CD14-positive monocyte (primary cell): Measurements from ENCODE around the gene MEX3B. TPM values are rescaled to one million over a fixed set of nuclear protein-coding genes. Genes with fewer than 3 reads are reported as not detected.

Source experiments
- DNase-seq, 3 donors: peaks; one replicate each; pipeline ENCODE4 v3.0.0-alpha.2; 2011 to 2022
- H2AFZ ChIP-seq: 2 replicates; pipeline ENCODE4 v1.6.0; 2012; ENCODE audit warnings: mild to moderate bottlenecking, low read depth, low read length, inconsistent platforms; ENCODE audit not compliant: insufficient read depth, poor library complexity, severe bottlenecking
- H3K27ac ChIP-seq, 2 donors: 1 replicate in 1 of 2; 2 replicates in 1 of 2; pipeline ENCODE4 v1.5.1; 2012 to 2013; ENCODE audit warnings: low read length in 2 of 2, control low read depth in 1 of 2, inconsistent platforms in 1 of 2, low read depth in 1 of 2, mild to moderate bottlenecking in 1 of 2
- H3K27me3 ChIP-seq, 2 donors: one replicate each; pipeline versions ENCODE4 v1.6.0 to v1.6.1; 2011 to 2013; ENCODE audit warnings: low read length in 2 of 2; ENCODE audit not compliant: control insufficient read depth in 2 of 2, insufficient read depth in 2 of 2
- H3K36me3 ChIP-seq, 2 donors: replicated peaks in 1 of 2; 1 replicate in 1 of 2; 2 replicates in 1 of 2; pipeline versions ENCODE4 v1.5.1 to v1.6.1; 2012 to 2013; ENCODE audit warnings: low read length in 2 of 2, control low read depth in 1 of 2, inconsistent platforms in 1 of 2, mild to moderate bottlenecking in 1 of 2; ENCODE audit not compliant: insufficient read depth in 2 of 2, control insufficient read depth in 1 of 2
- H3K4me1 ChIP-seq, 2 donors: 1 replicate in 1 of 2; 2 replicates in 1 of 2; pipeline versions ENCODE4 v1.5.1 to v1.6.1; 2012 to 2013; ENCODE audit warnings: low read length in 2 of 2, control low read depth in 1 of 2, inconsistent platforms in 1 of 2, mild to moderate bottlenecking in 1 of 2, moderate library complexity in 1 of 2; ENCODE audit not compliant: insufficient read depth in 2 of 2, control insufficient read depth in 1 of 2
- H3K4me2 ChIP-seq: replicated peaks from 2 replicates; pipeline ENCODE3; 2012; ENCODE audit warnings: low read length, moderate library complexity, mild to moderate bottlenecking; ENCODE audit not compliant: poor library complexity, severe bottlenecking; ENCODE audit errors: extremely low read depth
- H3K4me3 ChIP-seq, 3 experiments: fragments of 200-600 bp in 1 of 3; sonication (generic) in 1 of 3; replicated peaks in 1 of 3; 1 replicate in 2 of 3; 2 replicates in 1 of 3; pipeline ENCODE4 v1.5.1; 2011 to 2013; ENCODE audit warnings: low read length in 3 of 3, mild to moderate bottlenecking in 3 of 3, control low read depth in 2 of 3, low read depth in 2 of 3, inconsistent platforms in 1 of 3, moderate library complexity in 1 of 3
- H3K79me2 ChIP-seq: 2 replicates; pipeline ENCODE4 v1.6.0; 2012; ENCODE audit warnings: mild to moderate bottlenecking, control low read depth, inconsistent platforms, low read length, moderate library complexity; ENCODE audit not compliant: insufficient read depth
- H3K9ac ChIP-seq: 2 replicates; pipeline ENCODE4 v1.6.0; 2017; ENCODE audit warnings: low read length, mild to moderate bottlenecking; ENCODE audit not compliant: insufficient read depth, poor library complexity, severe bottlenecking
- H3K9me3 ChIP-seq, 2 donors: replicated peaks in 1 of 2; 1 replicate in 1 of 2; 2 replicates in 1 of 2; pipeline versions ENCODE4 v1.5.1 to v1.6.1; 2012 to 2013; ENCODE audit warnings: low read length in 2 of 2, control low read depth in 1 of 2; ENCODE audit not compliant: control insufficient read depth in 1 of 2, insufficient read depth in 1 of 2
- H4K20me1 ChIP-seq: 2 replicates; pipeline ENCODE4 v1.6.0; 2012; ENCODE audit warnings: mild to moderate bottlenecking, low read length, control low read depth, moderate library complexity; ENCODE audit not compliant: insufficient read depth
- H3K27ac Mint-ChIP-seq, 7 donors: one replicate each; pipeline ENCODE4 v1.8.0; 2020; ENCODE audit warnings: mild to moderate bottlenecking in 7 of 7, mixed read lengths in 7 of 7, moderate library complexity in 6 of 7, inconsistent platforms in 2 of 7
- H3K27me3 Mint-ChIP-seq, 3 donors: one replicate each; pipeline ENCODE4 v1.8.0; 2021 to 2022; ENCODE audit warnings: low read depth in 3 of 3, mild to moderate bottlenecking in 3 of 3, mixed read lengths in 3 of 3, moderate library complexity in 3 of 3, inconsistent platforms in 1 of 3
- H3K36me3 Mint-ChIP-seq, 2 donors: one replicate each; pipeline ENCODE4 v1.8.0; 2020; ENCODE audit warnings: mixed read lengths in 2 of 2, inconsistent platforms in 1 of 2, mild to moderate bottlenecking in 1 of 2
- H3K4me1 Mint-ChIP-seq: one replicate; pipeline ENCODE4 v1.8.0; 2020; ENCODE audit warnings: mild to moderate bottlenecking, mixed read lengths
- H3K4me3 Mint-ChIP-seq, 2 donors: one replicate each; pipeline ENCODE4 v1.8.0; 2020; ENCODE audit warnings: mild to moderate bottlenecking in 2 of 2, mixed read lengths in 2 of 2, moderate library complexity in 1 of 2
- H3K9me3 Mint-ChIP-seq, 7 donors: one replicate each; pipeline ENCODE4 v1.8.0; 2020 to 2022; ENCODE audit warnings: mixed read lengths in 7 of 7, mild to moderate bottlenecking in 6 of 7, moderate library complexity in 6 of 7, inconsistent platforms in 2 of 7
- CTCF ChIP-seq: fragments of 200-600 bp; IDR thresholded peaks from one replicate; pipeline ENCODE4 v1.8.0; 2022; ENCODE audit warnings: antibody characterized with exemption, mild to moderate bottlenecking
- WGBS: methylation state at CpG from one replicate; pipeline ENCODE4 v1.1.5; 2013; ENCODE audit warnings: missing lambda C conversion rate; ENCODE audit not compliant: insufficient coverage; 5-methylcytosine and 5-hydroxymethylcytosine counted together
- intact Hi-C, 2 donors: fragments of 100-400 bp; cut with micrococcal nuclease; formaldehyde crosslinking; loops; one replicate each; pipeline versions ENCODE4 v1.15.0 to v1.15.1; 2023
- polyA minus RNA-seq: library from RNA; depleted of rRNA, polyadenylated mRNA; stranded (reverse); fragments of >200 nt; gene quantifications from 2 replicates; pipeline ENCODE4 v1.2.3, GENCODE V29; 2012
- polyA plus RNA-seq, 3 donors: library from polyadenylated mRNA; depleted of rRNA in 1 of 3; unstranded in 2 of 3; stranded (reverse) in 1 of 3; fragments of 300-500 nt in 2 of 3; fragments of >200 nt in 1 of 3; fragmentation: Illumina TruSeq in 2 of 3; gene quantifications; 1 replicate in 2 of 3; 2 replicates in 1 of 3; pipeline ENCODE4 v1.2.3, GENCODE V29; 2012 to 2021
- total RNA-seq, 12 experiments: library from RNA in 1 of 12; stranded (reverse) in 1 of 12; fragments of 120-200 nt in 1 of 12; gene quantifications; one replicate each; pipeline ENCODE4 v1.2.4 and lab custom pipeline; 2013 to 2026; ENCODE audit warnings: mixed read lengths in 6 of 12, inconsistent platforms in 1 of 12

MEX3B gene
- 1.1 TPM for total RNA-seq (2013)
- polyA plus RNA-seq (1 to 10 TPM in 1 of 3 donors, under 1 TPM in 1, not detected in 1; 0.05 to 4.7 TPM), polyA minus RNA-seq (1.7 TPM in 2 replicates), total RNA-seq (lab: John Stamatoyannopoulos, UW) (0.92 to 11.5 (median 5.0) reads per million in 11 experiments)

- under 1% methylated on average over 26 of the region's 68 CpGs for WGBS
These were observed at the start of gene MEX3B for GRCh38 chr15:82045892-82046665. Gene MEX3B (minus strand): TSS chr15:82046018. CDS start chr15:82045705, 313 bp downstream.

More at GRCh38 chr15:82045892-82046665, at the start of gene MEX3B:
- Histone ChIP-seq H3K4me2 (peak within 1 kb of the TSS; percentile 81), H3K79me2 (no peaks in the 10 kb centered on the region), H4K20me1 (no peaks in the 10 kb centered on the region), H3K9ac (peak within 1 kb of the TSS; percentile 70), H3K4me1 (peaks cover 26 to 40% of the 10 kb centered on the region in 2 donors), H3K4me3 (peak within 1 kb of the TSS; percentile 80 to 85 (median 82)), H3K36me3 (no peaks in the 10 kb centered on the region), H3K27me3 (peaks cover 8 to 32% of the 10 kb centered on the region in 2 donors), H3K27ac (peak within 1 kb of the TSS; percentile 78 to 82), H3K9me3 (no peaks in the 10 kb centered on the region), H2AFZ (peak within 1 kb of the TSS; percentile 95)
- H3K36me3 Mint-ChIP-seq = peaks cover 9 to 14% of the 10 kb centered on the region in 2 donors
- peak within 1 kb of the TSS; percentile 76 to 94 (median 90) for H3K27ac Mint-ChIP-seq
- TF ChIP-seq CTCF = no peak
- peaks cover 0 to 6% (median 3%) of the 10 kb centered on the region in 7 donors for H3K9me3 Mint-ChIP-seq
- H3K4me3 Mint-ChIP-seq = peak within 1 kb of the TSS; percentile 93 to 97
- DNase-seq = peak; percentile 76 to 84 (median 81)
- H3K27me3 Mint-ChIP-seq = peaks cover 27 to 42% (median 27%) of the 10 kb centered on the region in 3 donors
- peaks cover 22% of the 10 kb centered on the region for H3K4me1 Mint-ChIP-seq
- intact Hi-C loops = loop anchor here in 1 of 2 donors (2.0 to 10.0 kb wide), 3 partner anchors 219 to 1051 kb away; partner anchors contain the start of genes EFL1 and SAXO2
